RCC 7860 (cell line): ENCODE results near the gene CUEDC2.
A peak's percentile ranks its signal among the peaks of the same experiment; 100 is the strongest.
"Not testable (repeated sequence)": the region's sequence is repeated elsewhere in the genome, so short reads cannot be mapped to it uniquely, and the experiment has no call there.

Experiments
- DNase-seq: peaks from one replicate; pipeline ENCODE4 v3.0.0-alpha.2; 2015; ENCODE audit warnings: low spot score
- FAIRE-seq: peaks from 2 replicates; lab custom pipeline; 2012; peaks lifted over from hg19 to GRCh38; lab: Jason Lieb, UNC

Gene CUEDC2

GRCh38 chr10:102454662-102455487 is 22.5 kb upstream of the CUEDC2 start:
- FAIRE-seq, DNase-seq: not testable (repeated sequence)

DNA sequence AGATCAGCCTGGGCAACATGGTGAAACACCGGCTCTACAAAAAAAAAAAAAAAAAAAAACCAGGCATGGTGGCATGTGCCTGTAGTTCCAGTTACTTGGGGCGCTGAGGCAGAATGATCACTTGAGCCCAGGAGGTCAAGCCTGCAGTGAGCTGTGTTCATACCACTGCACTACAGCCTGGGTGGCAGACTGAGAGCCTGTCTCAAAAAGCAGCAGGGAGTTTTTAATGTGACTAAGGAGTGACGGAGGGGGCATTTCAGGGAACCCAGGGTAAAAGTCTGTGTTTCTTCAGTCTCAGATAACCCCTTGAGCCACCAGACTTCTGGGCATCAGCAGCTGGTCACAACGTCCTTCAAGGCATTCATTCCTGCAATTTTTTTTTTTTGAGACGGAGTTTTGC is 21.1 kb upstream of the CUEDC2 start:
- DNase-seq (peak; percentile 24), FAIRE-seq (no peak)

DNA sequence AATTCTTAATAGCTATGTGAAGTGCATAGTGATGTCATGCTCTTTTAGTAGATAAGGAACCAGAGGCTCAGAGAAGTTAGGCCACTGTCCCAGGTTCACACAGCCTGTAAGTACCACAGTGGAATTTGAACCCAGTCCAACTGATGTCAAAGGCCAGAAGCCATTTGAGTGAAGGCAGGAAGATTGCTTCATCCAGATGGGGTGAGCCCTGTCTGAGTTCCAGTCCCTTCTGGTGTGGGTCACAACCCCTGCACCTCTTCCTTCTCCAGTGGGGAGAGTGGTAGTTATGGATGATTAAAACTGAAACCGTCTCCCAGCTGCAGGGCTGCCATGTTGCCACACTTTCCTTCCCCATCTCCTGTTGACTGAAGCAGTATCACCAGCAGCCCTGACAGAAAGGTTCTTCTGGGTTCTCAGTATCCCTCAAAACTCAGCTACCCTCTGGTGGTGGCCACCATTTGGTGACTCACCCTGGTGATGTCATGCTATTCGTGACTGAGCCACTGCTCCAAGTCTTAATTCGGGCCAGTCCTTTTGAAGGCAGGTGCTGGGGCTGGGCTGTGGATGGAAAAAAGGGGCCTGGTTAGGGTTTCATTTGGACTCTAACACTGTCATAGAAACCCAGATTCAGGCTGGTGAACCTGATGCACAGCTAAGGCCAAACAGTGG is 20.4 kb upstream of the CUEDC2 start:
- FAIRE-seq (peak; percentile 75), DNase-seq (peak; percentile 73)

- DNase-seq (no peak), FAIRE-seq (no peak)
Observed at GRCh38 chr10:102451105-102451969, 19.0 kb upstream of the CUEDC2 start, which contains the start of gene C10orf95. Gene C10orf95, minus strand, starts transcription at chr10:102451543. Its CDS starts 450 bp downstream, at chr10:102451093.

DNA sequence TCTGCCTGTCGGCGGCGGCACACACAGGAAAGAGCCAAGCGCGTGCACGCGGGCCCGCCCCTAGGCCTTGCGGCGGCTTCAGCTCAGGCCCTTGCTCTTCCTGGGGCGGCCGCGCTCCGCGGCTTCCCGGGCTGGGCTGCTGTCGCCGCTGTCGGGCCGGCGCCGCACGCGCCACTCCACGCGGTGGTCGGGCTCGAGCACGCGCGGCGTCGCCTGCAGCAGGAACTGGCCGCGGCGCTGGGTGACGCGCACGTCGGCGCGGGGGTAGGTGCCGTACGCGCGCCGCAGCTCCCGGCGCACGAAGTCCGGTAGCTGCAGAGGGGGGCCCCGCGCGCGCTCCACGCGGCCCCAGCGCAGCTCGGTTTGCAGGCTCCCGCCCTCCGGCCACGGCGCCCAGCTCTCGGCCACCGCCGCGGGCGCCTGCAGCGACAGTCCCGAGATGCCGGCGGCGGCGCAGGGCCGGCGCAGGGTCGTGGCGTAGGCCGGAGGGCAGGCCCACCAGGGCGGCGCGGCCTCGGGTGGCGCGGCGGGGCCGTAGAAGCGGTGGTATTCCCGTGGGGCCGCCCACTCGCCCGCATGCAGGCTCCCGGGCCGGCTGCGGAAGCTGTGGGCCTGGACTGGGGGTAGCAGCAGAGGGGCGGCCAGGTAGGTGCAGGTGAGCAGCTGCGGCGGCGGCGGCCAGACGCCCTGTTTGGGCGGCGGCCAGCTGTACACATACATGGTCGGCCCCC is 18.2 kb upstream of the CUEDC2 start:
- peak; percentile 81 for DNase-seq
- FAIRE-seq: no peak

DNA sequence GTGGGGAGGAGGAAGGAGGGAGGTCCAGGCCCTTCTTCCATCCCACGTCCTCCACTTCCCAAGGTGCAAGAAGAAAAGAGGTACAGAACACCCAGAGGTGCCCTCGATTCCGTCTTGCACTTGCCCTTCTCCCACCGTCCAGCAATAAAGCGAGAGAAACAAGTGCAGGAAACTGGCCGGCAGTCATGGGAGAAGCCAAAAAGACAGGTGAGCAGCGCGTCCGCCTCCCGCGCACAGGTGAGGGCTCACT is 17.7 kb upstream of the CUEDC2 start:
- DNase-seq: no peak
- FAIRE-seq: no peak

- FAIRE-seq (peak; percentile 15), DNase-seq (peak; percentile 41)
Observed at GRCh38 chr10:102449321-102450123, 17.1 kb upstream of the CUEDC2 start.

GRCh38 chr10:102444851-102445250 is 12.5 kb upstream of the CUEDC2 start:
- FAIRE-seq (no peak), DNase-seq (no peak)

DNA sequence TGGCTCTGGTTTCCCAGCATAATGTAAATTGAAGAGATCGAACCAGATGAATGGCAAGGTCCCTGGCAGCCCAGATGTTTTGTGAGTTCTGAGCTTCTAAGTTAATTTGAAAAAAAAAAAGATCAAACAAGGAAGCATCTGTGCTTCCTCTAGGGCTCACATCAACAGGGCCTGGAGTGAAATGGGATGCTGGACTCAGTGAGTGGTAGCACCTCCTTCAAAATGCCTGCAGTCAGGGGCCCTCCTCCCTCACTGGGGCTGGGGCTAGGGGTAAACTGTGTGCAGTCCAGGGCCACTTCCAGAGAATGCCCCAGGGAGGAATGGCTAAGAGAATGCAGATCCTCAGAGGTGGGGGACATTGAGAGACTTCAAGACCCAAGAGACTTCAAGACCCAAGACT is 6.0 kb upstream of the CUEDC2 start:
- DNase-seq (no peak), FAIRE-seq (no peak)

DNA sequence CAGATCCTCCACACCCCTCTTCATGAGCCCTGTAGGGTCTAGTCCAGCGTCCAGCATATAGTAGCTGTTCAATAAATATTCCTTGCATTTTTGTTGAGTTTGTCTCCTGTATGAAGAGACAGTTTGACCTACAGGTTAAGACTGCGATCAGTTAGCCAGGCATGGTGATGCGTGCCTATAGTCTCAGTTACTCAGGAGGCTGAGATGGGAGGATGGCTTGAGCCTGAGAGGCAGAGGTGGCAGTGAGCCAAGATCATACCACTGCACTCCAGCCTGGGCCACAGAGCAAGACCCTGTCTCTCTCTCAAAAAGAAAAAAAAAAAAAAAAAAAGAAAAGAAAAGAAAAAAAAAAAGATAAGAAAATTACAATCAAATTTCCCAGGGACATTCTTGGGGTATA is 5.1 kb upstream of the CUEDC2 start:
- FAIRE-seq (no peak), DNase-seq (no peak)

GRCh38 chr10:102436312-102436711 is 3.9 kb upstream of the CUEDC2 start:
- DNase-seq (no peak), FAIRE-seq (no peak)

DNA sequence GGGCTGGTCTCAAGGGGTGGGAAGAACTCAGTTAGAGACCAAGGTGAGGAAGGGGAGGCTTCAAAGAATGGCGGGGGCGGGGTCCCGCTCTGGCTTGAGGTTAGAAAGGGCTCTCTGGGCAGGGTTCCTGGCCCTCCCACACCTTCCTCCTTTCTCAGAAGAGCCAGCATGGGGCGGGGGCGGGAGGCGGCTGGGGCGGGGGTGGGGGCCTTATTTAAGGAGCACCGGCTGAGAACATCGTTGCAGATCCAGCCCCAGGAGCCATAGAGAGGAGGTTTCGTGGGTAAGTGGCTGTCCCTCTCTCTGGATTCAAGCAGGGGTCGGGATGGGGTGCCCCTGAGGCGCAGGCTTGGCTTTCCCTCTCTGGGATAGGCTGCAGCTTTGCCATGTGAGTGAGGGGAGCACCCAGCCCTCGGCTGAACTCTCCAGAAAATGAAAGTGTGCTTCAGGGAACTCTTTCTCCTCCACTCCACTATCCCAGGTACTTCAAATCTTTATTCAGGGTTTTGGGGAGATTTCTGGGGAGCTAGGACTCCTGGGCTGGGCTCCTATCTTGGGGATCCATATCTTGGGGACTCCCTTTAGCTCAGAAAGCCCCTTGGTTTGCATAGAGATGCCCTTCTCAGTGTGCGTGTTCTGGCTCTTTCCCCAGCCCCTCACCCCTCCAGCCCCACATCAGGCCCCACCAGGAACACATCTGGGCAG is 3.3 kb upstream of the CUEDC2 start:
- FAIRE-seq (no peak), DNase-seq (no peak)

GRCh38 chr10:102435133-102435497 is 2.7 kb upstream of the CUEDC2 start:
- no peak for FAIRE-seq

DNA sequence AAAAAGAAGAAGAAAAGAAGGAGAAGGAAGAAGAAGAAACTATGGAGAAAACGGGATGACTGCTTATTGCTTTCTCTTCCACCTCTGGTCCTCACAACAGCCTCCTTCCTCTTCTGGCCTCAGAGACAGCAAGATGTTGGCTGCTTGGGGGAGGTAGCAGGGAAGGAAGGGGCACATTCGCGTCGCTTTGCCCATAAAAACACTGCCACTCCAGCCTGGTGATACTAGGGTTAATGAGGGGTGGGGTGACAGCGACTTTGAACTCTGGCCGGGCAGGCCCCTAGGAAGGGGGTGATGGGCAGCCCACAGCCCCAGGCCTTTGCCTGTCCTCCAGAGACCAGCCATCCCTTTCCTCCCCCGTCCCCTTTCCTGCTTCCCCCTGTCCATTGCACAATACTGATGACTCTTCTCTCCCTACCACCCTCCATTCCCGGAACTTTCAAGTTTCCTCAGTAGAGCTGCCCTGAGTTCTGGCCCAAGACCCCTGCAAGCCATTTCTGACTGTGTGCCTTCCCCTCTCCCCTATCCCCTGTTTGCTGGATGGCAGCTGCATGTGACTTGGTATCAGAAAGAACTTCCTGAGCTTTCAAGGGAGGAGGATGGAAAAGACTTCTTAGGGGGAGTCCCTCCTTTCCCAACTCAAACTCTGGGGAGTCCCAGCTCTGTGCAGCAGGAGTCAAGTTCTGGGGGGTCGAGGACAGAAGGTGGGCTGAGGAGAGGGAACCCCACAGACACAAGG is 2.2 kb upstream of the CUEDC2 start:
- DNase-seq (no peak), FAIRE-seq (no peak)

More at GRCh38 chr10:102435133-102435497, 2.7 kb upstream of the CUEDC2 start:
- no peak for DNase-seq

- no peak for FAIRE-seq
Observed at GRCh38 chr10:102433619-102434046, 1.3 kb upstream of the CUEDC2 start.

DNA sequence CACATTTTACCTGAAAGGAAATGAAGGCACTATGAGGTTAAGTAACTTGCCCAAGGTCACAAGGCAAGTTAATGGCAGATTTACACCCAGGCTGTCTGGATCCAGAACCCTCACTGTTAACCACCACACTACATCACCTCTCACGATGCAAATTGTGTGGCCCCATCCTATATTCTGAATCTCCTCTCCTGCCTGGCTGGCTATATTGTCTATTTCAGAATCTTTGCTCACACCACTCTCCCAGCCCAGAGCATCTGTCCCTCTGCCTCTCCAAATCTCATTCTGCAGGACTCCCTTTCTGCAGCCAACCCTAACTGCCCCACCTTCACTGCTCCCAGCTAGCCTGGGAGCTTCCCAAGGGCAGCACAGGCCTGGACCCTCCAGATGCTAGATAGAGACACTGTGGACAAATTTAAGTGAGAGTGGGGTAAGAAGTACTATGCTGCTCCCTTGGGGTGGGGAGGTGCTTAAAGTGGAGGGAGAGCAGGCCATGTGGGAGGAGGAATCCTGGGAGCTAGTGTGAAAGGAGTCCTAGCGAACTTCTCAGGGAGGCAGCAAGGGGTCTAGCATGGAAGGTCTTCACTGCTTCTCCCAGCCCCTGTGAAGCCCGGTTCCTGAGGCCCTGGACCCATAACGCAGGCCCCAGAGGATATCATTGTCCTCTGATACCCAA is 786 bp downstream of the CUEDC2 start:
- DNase-seq (no peak), FAIRE-seq (no peak)

More at GRCh38 chr10:102433619-102434046, 1.3 kb upstream of the CUEDC2 start:
- no peak for DNase-seq

GRCh38 chr10:102429468-102429867 is 2.9 kb downstream of the CUEDC2 start:
- DNase-seq: no peak
- FAIRE-seq: no peak

DNA sequence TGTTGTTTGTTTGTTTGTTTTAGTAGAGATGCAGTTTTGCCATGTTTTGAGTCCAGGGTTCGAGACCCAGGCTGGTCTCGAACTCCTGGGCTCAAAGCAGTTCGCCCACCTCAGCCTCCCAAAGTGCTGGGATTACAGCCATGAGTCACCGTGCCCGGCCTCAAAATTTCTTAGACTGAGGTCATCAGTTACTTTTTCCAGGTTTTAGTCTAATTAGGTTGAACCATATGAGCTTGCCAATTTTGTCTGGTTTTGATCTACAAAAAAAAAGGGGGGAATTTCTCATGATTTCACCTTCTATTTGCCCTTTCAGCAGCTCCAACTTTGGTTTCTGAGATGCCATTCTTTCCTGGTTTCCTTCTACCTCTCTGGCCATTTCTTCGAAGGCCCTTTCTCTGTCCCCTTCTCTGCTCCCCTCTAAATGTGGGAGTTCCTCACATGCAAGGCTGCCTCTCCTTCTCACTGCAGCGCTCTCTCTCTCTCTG is 5.5 kb downstream of the CUEDC2 start:
- no peak for FAIRE-seq
- no peak for DNase-seq
